ENCODE measurements around the gene DYRK1A. TPM values are rescaled to one million over a fixed set of nuclear protein-coding genes. Genes with fewer than 3 reads are reported as not detected.

DYRK1A gene
- total and polyA plus RNA-seq, 2 of the 13 experiments (the other 11 are each of a cell fraction or from before 2014, with no cell fraction given), result 24.6 to 34.2 TPM

DNA sequence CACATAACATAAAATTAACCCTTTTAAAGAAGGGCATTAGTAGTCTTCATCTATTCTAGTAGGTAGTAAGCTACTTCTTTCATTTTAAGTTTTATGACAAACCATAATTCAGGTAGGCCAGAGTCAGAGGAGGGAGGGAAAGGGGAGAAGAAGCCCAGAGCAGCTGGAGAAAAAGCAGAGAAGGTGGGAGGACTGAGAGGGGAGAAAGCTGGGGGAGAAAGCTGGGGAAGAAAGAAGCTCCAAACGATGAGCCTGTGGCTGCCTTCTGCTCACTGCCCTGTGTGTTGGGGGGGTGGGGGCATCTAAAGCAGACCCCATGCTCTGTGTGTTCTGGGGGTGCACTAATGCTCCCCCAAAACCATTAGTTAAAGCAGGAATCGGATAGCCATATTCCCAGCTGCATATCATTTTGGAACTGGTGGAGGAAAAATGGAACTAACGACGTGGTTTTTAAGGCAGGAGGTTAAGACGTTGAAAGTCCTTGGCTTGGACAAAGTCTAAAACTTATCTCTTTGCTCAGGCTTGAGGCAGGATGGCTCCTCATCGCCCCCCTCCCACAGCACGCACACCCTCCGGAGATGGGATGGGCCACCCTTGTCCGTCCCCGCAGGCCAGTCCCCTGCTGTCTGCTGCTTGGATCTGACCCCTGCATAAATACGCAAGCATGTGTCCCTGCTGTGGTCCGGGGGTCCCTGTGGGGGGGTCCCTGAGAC lies 184.2 kb downstream of the DYRK1A start:
- 45% methylated on average over 7 of the region's 12 CpGs for WGBS (ENCODE audit: low lambda C conversion rate)
- no peak overlapping the region for H3K27ac ChIP-seq (ENCODE audit: extremely low read length, insufficient read depth, low read length)
- TF ChIP-seq CHD2 (IDR thresholded peaks at IDR 0.05; ENCODE audit: low read depth, low read length) (no peak), ZNF24 (IDR thresholded peaks at IDR 0.05) (no peak), NFYC (CRISPR knock-in tag; IDR thresholded peaks at IDR 0.05) (no peak), PCBP2 (optimal IDR thresholded peaks at IDR 0.05; ENCODE audit: low read depth, low read length, poor library complexity, severe bottlenecking) (no peak), SP5 (CRISPR knock-in tag; IDR thresholded peaks at IDR 0.05; ENCODE audit: borderline replicate concordance, low read depth) (no peak), MBNL3 (CRISPR knock-in tag; conservative IDR thresholded peaks at IDR 0.05) (no peak), HNRNPLL (IDR thresholded peaks at IDR 0.05; ENCODE audit: low read depth, low read length, poor library complexity, severe bottlenecking) (no peak), ZNF775 (CRISPR knock-in tag; IDR thresholded peaks at IDR 0.05; ENCODE audit: borderline replicate concordance) (no peak), FOXC1 (CRISPR knock-in tag; IDR thresholded peaks at IDR 0.05; ENCODE audit: borderline replicate concordance) (no peak), EP300 (IDR thresholded peaks at IDR 0.05; ENCODE audit: low read depth in 2 of 2, low read length in 2 of 2) (no peak), EP300 (CRISPR knock-in tag; IDR thresholded peaks at IDR 0.05; ENCODE audit: borderline replicate concordance) (no peak), SETDB1 (CRISPR knock-in tag; IDR thresholded peaks at IDR 0.05; ENCODE audit: borderline replicate concordance) (no peak), TRAFD1 (CRISPR knock-in tag; IDR thresholded peaks at IDR 0.05; ENCODE audit: borderline replicate concordance) (no peak), ZNF160 (CRISPR knock-in tag; IDR thresholded peaks at IDR 0.05) (no peak), STAG1 (CRISPR knock-in tag; IDR thresholded peaks at IDR 0.05) (no peak), KLF6 (CRISPR knock-in tag; IDR thresholded peaks at IDR 0.05) (no peak), MIER2 (CRISPR knock-in tag; IDR thresholded peaks at IDR 0.05) (no peak), NFE2 (CRISPR knock-in tag; IDR thresholded peaks at IDR 0.05) (no peak), ZNF530 (CRISPR knock-in tag; IDR thresholded peaks at IDR 0.05; ENCODE audit: low read depth) (no peak)
- TF ChIP-seq, protein P1, sequence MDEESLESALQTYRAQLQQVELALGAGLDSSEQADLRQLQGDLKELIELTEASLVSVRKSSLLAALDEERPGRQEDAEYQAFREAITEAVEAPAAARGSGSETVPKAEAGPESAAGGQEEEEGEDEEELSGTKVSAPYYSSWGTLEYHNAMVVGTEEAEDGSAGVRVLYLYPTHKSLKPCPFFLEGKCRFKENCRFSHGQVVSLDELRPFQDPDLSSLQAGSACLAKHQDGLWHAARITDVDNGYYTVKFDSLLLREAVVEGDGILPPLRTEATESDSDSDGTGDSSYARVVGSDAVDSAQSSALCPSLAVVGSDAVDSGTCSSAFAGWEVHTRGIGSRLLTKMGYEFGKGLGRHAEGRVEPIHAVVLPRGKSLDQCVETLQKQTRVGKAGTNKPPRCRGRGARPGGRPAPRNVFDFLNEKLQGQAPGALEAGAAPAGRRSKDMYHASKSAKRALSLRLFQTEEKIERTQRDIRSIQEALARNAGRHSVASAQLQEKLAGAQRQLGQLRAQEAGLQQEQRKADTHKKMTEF (CRISPR knock-in tag; IDR thresholded peaks at IDR 0.05), result no peak
- TF ChIP-seq, protein P2, sequence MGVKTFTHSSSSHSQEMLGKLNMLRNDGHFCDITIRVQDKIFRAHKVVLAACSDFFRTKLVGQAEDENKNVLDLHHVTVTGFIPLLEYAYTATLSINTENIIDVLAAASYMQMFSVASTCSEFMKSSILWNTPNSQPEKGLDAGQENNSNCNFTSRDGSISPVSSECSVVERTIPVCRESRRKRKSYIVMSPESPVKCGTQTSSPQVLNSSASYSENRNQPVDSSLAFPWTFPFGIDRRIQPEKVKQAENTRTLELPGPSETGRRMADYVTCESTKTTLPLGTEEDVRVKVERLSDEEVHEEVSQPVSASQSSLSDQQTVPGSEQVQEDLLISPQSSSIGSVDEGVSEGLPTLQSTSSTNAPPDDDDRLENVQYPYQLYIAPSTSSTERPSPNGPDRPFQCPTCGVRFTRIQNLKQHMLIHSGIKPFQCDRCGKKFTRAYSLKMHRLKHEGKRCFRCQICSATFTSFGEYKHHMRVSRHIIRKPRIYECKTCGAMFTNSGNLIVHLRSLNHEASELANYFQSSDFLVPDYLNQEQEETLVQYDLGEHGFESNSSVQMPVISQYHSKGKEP (CRISPR knock-in tag; IDR thresholded peaks at IDR 0.05), result no peak
- peak overlapping the region; percentile 90 for H3K4me2 ChIP-seq (ENCODE audit: low read depth, low read length)
- intact Hi-C loops (cut with micrococcal nuclease; ENCODE audit: unreplicated experiment), result no loop called here
- H4K20me1 ChIP-seq (ENCODE audit: insufficient read depth, low read length), result no peaks in the 10 kb centered on the region
- peak overlapping the region; percentile 22 to 66 (median 32); a peak in 5 of 6 replicates for H3K4me3 ChIP-seq (replicated peaks in 1 of 3; ENCODE audit: insufficient read depth in 1 of 3, low read depth in 2 of 3, low read length in 3 of 3)
- H3K4me1 ChIP-seq (ENCODE audit: insufficient read depth, low read length), result peaks cover 31% of the 10 kb centered on the region
- peak; percentile 45 for ATAC-seq
- no peaks in the 10 kb centered on the region for H3K36me3 ChIP-seq (replicated peaks in 1 of 2; ENCODE audit: control insufficient read depth in 1 of 2, insufficient read depth in 2 of 2, low read length in 2 of 2)
- ChIA-PET CTCF (ENCODE audit: low intra/inter-chr PET ratio, low total read pairs) (no interaction called here), POLR2A (interaction anchor here (2.2 kb wide), 1 partner anchor 14 kb away, joined by 9 read pairs; no protein-coding TSS in a partner anchor)
- no TSS peak for BruUV-seq (replicated peaks)
- no peaks in the 10 kb centered on the region for H3K9me3 ChIP-seq (ENCODE audit: low read length)
- H3K9ac ChIP-seq (ENCODE audit: insufficient read depth, low read depth, low read length), result peak overlapping the region; percentile 21; the same call in 1 of the 2 replicates
- no peak for FAIRE-seq
- H3K79me2 ChIP-seq (ENCODE audit: insufficient read depth, low read length), result no peaks in the 10 kb centered on the region
- no peak overlapping the region for H2AFZ ChIP-seq (ENCODE audit: low read length)
- no peak for DNase-seq (ENCODE audit: low spot score)
- no peaks in the 10 kb centered on the region; a peak in 2 of 5 replicates for H3K27me3 ChIP-seq (ENCODE audit: control insufficient read depth in 1 of 2, insufficient read depth in 2 of 2, low read length in 2 of 2)
- in situ Hi-C loops (cut with HindIII; ENCODE audit: extremely low pct_ligation_motif_present, low pct_unique_long_range_greater_than_20kb), result no loop called here
